GM21529 (cell line): Measurements from ENCODE around the gene UNKL.

Experiments used
- ATAC-seq: cut with Tn5 transposase; IDR thresholded peaks from one replicate; pipeline ENCODE4 v1.9.1; 2021; ENCODE audit not compliant: unreplicated experiment

UNKL gene

GRCh38 chr16:1314399-1315068 is 100.0 kb downstream of the UNKL start:
- ATAC-seq, result no peak

DNA sequence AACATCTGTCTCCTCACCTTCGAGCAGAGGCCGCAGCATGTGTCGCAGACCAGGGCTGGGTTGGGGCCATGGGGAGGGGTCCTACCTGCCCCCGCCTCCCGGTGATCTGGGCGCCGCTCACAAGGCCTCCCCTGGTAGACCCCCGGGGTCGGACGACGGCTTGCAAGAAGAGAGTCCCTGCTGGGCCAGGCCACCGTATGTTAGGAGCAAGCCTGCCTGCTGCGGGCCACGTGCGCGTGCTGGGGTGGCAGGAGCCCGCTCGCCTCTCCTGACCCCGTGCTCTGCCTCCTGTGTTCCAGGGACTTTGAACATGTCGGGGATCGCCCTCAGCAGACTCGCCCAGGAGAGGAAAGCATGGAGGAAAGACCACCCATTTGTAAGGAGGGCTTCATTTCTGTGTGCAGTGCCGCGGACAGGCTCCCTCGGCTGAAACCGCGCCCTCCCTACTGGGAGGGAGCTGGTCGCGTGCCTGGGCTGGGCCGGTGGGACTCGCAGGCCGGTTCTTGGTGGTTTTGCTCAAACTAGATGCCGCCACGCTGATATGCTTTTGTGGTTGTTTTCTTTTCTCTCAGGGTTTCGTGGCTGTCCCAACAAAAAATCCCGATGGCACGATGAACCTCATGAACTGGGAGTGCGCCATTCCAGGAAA is 100.7 kb downstream of the UNKL start:
- ATAC-seq, result no peak
